Sciatic nerve (tissue), 2 donors: ENCODE results near the gene DDTL. TPM values are rescaled to one million over a fixed set of nuclear protein-coding genes. Genes with fewer than 3 reads are reported as not detected.
"Not testable (repeated sequence)": the region's sequence is repeated elsewhere in the genome, so short reads cannot be mapped to it uniquely, and the experiment has no call there.

Experiments
- ATAC-seq: fragments of 200-7000 bp; cut with Tn5 transposase; one replicate; pipeline ENCODE4 v1.9.1; 2020; ENCODE audit warnings: mild to moderate bottlenecking, moderate library complexity
- DNase-seq: peaks from one replicate; pipeline ENCODE4 v3.0.0-alpha.2; 2020; ENCODE audit warnings: low spot score
- intact Hi-C: fragments of 100-400 bp; cut with DNase I; formaldehyde crosslinking; loops from one replicate; pipeline ENCODE4 v1.14.2; 2022
- total RNA-seq: library from RNA; stranded (reverse); fragmentation: NEBNext Ultra II Directional; extraction: Animal tissue kit (Norgen Biotek cat#: 25700); gene quantifications from one replicate; pipeline ENCODE4 v1.2.1, GENCODE V29; 2021
- donor health status: DM: no; HTN: no; CAD: no.
- donor health status: DM: no; HTN: no; CAD: no.

DDTL gene
- total RNA-seq, 1 donor from 2014 or later, result 4.0 TPM

GRCh38 chr22:23961084-23961771, 5.5 kb upstream of the DDTL start, which contains the start of gene GSTT2B:
GSTT2B (minus strand) TSS chr22:23961195; CDS start chr22:23961131, 64 bp downstream.
- DNase-seq, intact Hi-C loops: not testable (repeated sequence)
- ATAC-seq, result peak; percentile 76

- DNase-seq, intact Hi-C loops: not testable (repeated sequence)
- peak; percentile 4 for ATAC-seq
These were observed 594 bp upstream of the DDTL start for GRCh38 chr22:23966094-23966493.

DNA sequence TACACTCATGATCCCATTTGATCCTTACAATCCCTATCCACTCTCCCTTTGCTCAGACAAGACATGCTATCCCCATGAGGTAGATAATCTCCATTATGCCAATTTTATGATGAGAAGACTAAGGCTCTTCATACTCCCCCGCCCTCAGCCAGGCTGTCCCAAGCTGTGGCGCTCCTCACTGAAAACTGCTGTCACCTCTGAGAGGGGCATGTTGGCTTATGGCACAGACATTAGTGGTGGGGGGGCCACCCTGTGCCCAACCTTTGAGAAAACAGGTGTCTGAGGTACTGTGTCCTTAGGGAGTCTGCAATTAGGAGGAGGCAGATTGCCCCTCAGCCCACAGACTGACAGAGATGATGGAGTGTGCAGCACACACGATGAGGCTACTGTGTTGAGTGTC, 2.4 kb downstream of the DDTL start:
- ATAC-seq (no peak), DNase-seq (no peak)
- intact Hi-C loops, result no loop called here

- intact Hi-C loops, result no loop called here
- no peak for ATAC-seq
- DNase-seq, result no peak
These were observed 3.5 kb downstream of the DDTL start for GRCh38 chr22:23970201-23970641.

GRCh38 chr22:23970816-23971486, 4.3 kb downstream of the DDTL start:
- DNase-seq, result no peak
- intact Hi-C loops, result no loop called here
- no peak for ATAC-seq

- ATAC-seq, DNase-seq, intact Hi-C loops: not testable (repeated sequence)
These were observed 5.2 kb downstream of the DDTL start for GRCh38 chr22:23971927-23972326.

DNA sequence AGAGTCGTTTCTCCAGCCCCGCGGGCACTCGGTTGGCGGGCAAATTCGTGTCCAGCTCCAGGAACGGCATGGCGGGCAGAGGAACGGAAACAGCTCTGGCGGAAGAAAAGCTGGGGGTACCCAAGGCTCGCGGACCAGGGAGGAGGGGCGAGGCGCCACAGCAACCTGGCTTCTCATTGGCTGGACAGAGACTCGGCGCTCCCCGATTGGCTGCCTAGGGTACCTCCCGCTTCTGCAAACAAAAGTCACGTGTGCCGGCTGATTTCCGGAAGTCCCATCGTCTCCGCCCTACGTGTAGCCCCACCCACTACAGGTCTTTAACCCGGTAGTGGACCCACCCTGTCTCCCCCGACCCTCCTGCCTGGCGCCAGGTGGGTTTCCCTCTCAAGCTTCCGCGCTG, 7.7 kb downstream of the DDTL start, which contains the start of gene DDT:
DDT (minus strand) TSS at position 97 of the 400 bp plus-strand sequence; CDS start at position 70, 27 bp downstream.
- DNase-seq, intact Hi-C loops: not testable (repeated sequence)
- peak; percentile 99 for ATAC-seq

GRCh38 chr22:23974836-23975352, 8.2 kb downstream of the DDTL start:
- ATAC-seq, result peak; percentile 2
- intact Hi-C loops, DNase-seq: not testable (repeated sequence)

GRCh38 chr22:23977304-23977703, 10.6 kb downstream of the DDTL start:
- DNase-seq, ATAC-seq, intact Hi-C loops: not testable (repeated sequence)

DNA sequence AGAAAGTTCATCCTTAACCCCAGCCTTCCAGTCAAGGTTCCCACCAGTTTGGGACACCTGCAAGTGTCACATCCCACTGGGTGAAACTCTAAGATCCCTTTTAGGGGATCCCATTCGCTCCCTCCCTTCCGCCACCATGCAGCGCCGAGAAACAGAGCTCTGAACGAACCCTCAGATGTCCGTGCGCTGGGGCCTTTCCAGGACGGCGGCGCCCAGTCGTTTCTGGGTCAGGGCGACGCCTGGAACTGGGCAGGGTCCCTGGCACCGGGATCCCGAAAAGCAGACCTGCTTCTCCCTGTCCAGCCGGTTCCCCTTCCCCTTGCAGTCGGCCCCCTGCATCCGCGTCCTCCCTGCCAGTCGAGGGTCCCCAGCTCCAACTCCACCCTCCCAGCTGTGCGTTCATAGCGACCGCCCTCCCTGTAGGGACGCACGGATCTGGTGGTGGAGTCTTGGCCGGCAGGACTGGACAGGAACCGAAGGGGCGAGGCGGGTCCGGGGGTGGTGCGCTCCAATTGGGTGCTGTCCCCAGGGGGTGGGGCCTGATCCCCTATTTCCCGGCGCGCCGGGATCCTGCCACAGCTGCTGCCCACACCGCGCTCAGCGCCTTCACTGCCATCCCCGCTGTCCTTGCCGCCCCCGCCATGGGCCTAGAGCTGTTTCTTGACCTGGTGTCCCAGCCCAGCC, 13.0 kb downstream of the DDTL start, which contains the start of gene GSTT2:
GSTT2 (plus strand) TSS at position 578 of the 684 bp plus-strand sequence.
- ATAC-seq, result peak; percentile 84
- intact Hi-C loops, DNase-seq: not testable (repeated sequence)

GRCh38 chr22:23980567-23980966, 13.9 kb downstream of the DDTL start:
- intact Hi-C loops, DNase-seq, ATAC-seq: not testable (repeated sequence)

DNA sequence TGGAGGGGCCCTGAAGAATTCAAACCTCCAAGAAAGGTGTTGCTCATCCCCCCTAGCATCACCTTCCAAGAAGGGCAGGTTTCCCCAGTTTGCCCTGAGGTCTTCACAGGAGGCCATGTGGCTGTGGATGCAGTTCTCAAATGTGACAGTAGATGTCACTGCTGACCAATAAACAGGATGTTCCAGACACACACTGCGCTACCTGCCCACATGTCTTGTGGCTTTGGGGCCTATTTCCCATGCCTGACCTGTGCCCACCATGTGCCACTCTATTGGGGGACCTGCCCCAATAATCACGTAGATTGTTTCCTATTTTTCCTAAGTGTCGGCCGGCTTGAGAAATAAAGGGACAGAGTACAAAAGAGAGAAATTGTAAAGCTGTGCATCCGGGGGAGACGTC, 17.7 kb downstream of the DDTL start:
- ATAC-seq (peak; percentile 68), DNase-seq (no peak)
- intact Hi-C loops, result no loop called here

DNA sequence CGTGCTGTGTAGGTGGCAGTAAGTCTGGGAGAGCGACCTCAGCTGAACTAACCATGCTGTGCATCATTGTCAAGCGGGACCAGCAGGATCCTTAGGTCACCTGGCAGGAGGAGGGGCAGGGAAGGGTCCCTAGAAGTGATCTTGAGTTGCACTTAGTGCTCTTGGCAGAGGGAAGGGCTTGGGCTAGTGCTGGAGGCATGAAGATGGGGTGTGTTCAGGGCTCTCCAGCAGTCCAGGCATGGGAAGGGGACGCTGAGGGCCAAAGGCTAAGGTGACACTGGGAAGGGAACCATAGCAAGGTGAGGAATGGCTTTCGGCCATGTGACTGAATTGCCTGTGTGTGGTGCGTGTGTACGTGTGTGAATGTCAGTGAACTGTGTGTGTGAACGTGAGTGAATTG, 19.4 kb downstream of the DDTL start:
- intact Hi-C loops, DNase-seq, ATAC-seq: not testable (repeated sequence)

GRCh38 chr22:23986538-23987178, 20.0 kb downstream of the DDTL start:
- intact Hi-C loops, DNase-seq, ATAC-seq: not testable (repeated sequence)

GRCh38 chr22:23989583-23990244, 23.0 kb downstream of the DDTL start:
- intact Hi-C loops, ATAC-seq, DNase-seq: not testable (repeated sequence)

- intact Hi-C loops, DNase-seq, ATAC-seq: not testable (repeated sequence)
These were observed 26.4 kb downstream of the DDTL start for GRCh38 chr22:23993080-23993479.

DNA sequence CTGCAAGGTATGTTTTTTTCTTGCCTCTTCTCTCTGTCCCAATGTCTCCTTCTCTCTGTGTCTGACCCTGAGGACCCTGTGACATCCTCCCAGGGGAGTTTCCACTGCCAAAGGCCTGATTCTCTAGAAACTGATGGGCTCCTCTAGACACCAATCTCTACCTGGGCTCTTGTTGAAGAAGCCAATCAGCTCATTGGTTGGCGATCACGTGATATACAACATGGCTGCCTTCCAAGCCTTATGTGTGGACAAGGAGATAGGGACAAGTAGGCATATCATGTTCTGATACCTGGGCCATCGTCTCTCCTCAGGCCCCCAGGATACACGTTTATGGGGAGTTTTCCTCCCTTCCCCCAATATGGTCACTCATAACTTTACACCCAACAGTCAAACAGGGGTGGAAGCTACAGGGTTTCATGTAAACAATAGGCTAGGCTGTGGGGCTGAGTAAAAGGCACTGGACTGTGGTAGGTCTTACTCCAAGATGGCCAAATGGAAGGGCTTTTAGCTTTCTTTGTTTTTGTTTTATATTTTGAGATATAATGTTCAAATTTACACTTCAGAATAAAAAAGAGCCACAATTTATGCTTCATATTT, 27.0 kb downstream of the DDTL start:
- intact Hi-C loops, DNase-seq, ATAC-seq: not testable (repeated sequence)

DNA sequence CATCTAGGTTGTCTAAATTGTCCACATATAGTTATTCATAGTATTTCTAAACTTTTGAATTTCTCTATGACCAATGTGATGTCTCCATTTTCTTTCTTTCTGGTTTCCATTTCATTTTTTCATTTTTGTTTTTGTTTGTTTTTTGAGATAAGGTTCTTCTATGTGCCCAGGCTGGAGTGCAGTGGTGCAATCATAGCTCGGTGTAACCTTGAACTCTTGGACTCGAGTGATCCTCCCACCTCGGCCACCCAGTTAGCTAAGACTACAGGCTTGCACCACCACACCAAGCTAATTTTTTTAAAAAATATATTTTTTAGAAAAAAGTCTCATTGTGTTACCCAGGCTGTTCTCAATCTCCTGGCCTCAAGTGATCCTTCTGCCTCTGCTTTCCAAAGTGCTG, 30.4 kb downstream of the DDTL start:
- intact Hi-C loops, result no loop called here
- DNase-seq (no peak), ATAC-seq (no peak)
